22Rv1 (cell line): ENCODE results near the gene ST3GAL3.

Source experiments
- ZFX ChIP-seq: fragments of 450-650 bp; IDR thresholded peaks from 2 replicates; pipeline ENCODE4 v1.6.1; 2017; ENCODE audit warnings: antibody characterized with exemption, borderline replicate concordance
- TF ChIP-seq, protein P1 (sequence below): fragments of 450-650 bp; IDR thresholded peaks from 2 replicates; pipeline ENCODE4 v1.5.1; 2017; ENCODE audit warnings: mild to moderate bottlenecking

DNA sequence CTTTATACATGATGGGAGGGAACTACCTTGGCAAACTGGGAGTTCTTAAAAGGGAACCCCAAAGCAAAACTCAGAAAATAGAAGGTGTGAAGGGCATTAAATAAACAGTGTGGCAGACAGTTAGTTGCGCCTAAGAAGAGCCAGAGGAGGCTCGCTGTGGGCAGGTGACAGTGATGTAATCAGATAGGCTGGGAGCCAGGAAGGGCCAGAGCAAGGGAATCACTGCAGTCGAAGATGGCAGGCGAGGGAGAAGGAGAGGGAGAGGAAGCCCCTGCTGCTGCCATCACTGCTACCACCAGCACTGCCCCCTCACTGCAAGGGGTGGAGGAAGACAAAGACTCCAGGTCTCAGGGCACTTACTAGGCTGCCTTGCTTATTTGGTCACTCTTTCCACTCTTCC, 97.2 kb downstream of the ST3GAL3 start:
- TF ChIP-seq, protein P1, sequence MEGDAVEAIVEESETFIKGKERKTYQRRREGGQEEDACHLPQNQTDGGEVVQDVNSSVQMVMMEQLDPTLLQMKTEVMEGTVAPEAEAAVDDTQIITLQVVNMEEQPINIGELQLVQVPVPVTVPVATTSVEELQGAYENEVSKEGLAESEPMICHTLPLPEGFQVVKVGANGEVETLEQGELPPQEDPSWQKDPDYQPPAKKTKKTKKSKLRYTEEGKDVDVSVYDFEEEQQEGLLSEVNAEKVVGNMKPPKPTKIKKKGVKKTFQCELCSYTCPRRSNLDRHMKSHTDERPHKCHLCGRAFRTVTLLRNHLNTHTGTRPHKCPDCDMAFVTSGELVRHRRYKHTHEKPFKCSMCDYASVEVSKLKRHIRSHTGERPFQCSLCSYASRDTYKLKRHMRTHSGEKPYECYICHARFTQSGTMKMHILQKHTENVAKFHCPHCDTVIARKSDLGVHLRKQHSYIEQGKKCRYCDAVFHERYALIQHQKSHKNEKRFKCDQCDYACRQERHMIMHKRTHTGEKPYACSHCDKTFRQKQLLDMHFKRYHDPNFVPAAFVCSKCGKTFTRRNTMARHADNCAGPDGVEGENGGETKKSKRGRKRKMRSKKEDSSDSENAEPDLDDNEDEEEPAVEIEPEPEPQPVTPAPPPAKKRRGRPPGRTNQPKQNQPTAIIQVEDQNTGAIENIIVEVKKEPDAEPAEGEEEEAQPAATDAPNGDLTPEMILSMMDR = no peak
- TF ChIP-seq ZFX = no peak
